ENCODE measurements around the gene GPANK1. TPM values are rescaled to one million over a fixed set of nuclear protein-coding genes. Genes with fewer than 3 reads are reported as not detected.

Gene GPANK1
- total RNA-seq, 1 experiment from 2014 or later: 26.8 TPM

DNA sequence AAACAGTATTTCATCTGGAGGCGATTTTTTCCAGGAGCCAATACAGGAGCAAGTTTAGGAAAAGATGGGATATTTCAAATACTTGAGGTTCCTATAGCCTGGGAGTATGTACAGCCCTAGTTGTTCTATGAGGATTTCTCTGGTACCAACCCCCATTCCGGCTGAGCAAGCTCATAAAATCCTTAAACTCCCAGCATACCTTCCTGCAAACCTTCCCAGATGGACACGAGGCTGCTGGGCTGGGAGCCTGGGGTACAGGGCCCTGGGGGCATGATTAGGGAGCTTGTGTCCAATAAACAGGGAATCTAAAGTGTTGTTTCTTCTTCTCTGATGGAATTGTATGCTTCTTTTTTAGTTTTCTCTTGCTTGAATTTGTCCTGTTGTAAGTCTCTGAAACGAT, 42.8 kb downstream of the GPANK1 start:
- H2BK5ac ChIP-seq (ENCODE audit: insufficient read length, low read length): no peak overlapping the region
- H2BK12ac ChIP-seq (ENCODE audit: insufficient read length, low read depth, low read length): no peak overlapping the region
- H3K9ac ChIP-seq (ENCODE audit: extremely low read depth, insufficient read length, low read length): peak overlapping the region; percentile 91
- H3K27ac ChIP-seq (ENCODE audit: insufficient read length, low read depth, low read length): no peak overlapping the region
- H3K27me3 ChIP-seq (ENCODE audit: insufficient read depth, low read length): no peaks in the 10 kb centered on the region
- Mint-ChIP-seq H3K27me3 (ENCODE audit: low read depth) (no peaks in the 10 kb centered on the region), H3K9me3 (no peaks in the 10 kb centered on the region; a peak in 1 of 5 replicates), H3K4me1 (peaks cover 14 to 16% of the 10 kb centered on the region in 2 experiments), H3K36me3 (ENCODE audit: insufficient read depth in 1 of 3, low read depth in 3 of 3) (peaks cover 53 to 59% (median 59%) of the 10 kb centered on the region in 3 experiments), H3K27ac (peak overlapping the region; percentile 32 to 99 (median 98); a peak in 6 of 7 replicates), H3K4me3 (peak overlapping the region; percentile 93 to 98)
- WGBS (ENCODE audit: extremely low coverage, insufficient read length, low lambda C conversion rate): no CpG with 5 or more reads among the region's 4 CpGs
- peaks cover 3% of the 10 kb centered on the region; the same call in 1 of the 2 replicates for H3K4me1 ChIP-seq (ENCODE audit: insufficient read depth, low read length)
- H3K4me2 ChIP-seq (ENCODE audit: insufficient read depth, insufficient read length, low read length): peak overlapping the region; percentile 92
- no peak overlapping the region for H3K14ac ChIP-seq (ENCODE audit: insufficient read depth, low read length)
- no peak overlapping the region for H3K4ac ChIP-seq (ENCODE audit: low read depth, low read length)
- H2BK15ac ChIP-seq (ENCODE audit: low read depth, low read length): no peak overlapping the region
- H4K5ac ChIP-seq (ENCODE audit: insufficient read length, low read depth, low read length): no peak overlapping the region
- no peak for DNase-seq
- no peaks in the 10 kb centered on the region for H4K20me1 ChIP-seq (ENCODE audit: control insufficient read depth, insufficient read depth, insufficient read length)
- H4K91ac ChIP-seq (ENCODE audit: insufficient read length, low read depth, low read length): no peak overlapping the region
- H4K8ac ChIP-seq (replicated peaks; ENCODE audit: insufficient read length, low read depth, low read length): no peak overlapping the region
- peaks cover 8% of the 10 kb centered on the region for H3K23me2 ChIP-seq (ENCODE audit: insufficient read length, low read depth, low read length, poor library complexity, severe bottlenecking)
- no peak overlapping the region for H2AFZ ChIP-seq (ENCODE audit: low read length)
- no peaks in the 10 kb centered on the region for H3K9me3 ChIP-seq (ENCODE audit: control insufficient read depth, low read depth, low read length)
- H2BK120ac ChIP-seq (ENCODE audit: low read depth, low read length, poor library complexity, severe bottlenecking): no peak overlapping the region
- peaks cover 4% of the 10 kb centered on the region for H3K79me1 ChIP-seq (ENCODE audit: insufficient read depth, low read depth, low read length, poor library complexity, severe bottlenecking)
- no peak overlapping the region for H3K18ac ChIP-seq (ENCODE audit: insufficient read length, low read depth, low read length)
- H3T11ph ChIP-seq (ENCODE audit: low read length): no peak overlapping the region
- TF ChIP-seq, protein P1, sequence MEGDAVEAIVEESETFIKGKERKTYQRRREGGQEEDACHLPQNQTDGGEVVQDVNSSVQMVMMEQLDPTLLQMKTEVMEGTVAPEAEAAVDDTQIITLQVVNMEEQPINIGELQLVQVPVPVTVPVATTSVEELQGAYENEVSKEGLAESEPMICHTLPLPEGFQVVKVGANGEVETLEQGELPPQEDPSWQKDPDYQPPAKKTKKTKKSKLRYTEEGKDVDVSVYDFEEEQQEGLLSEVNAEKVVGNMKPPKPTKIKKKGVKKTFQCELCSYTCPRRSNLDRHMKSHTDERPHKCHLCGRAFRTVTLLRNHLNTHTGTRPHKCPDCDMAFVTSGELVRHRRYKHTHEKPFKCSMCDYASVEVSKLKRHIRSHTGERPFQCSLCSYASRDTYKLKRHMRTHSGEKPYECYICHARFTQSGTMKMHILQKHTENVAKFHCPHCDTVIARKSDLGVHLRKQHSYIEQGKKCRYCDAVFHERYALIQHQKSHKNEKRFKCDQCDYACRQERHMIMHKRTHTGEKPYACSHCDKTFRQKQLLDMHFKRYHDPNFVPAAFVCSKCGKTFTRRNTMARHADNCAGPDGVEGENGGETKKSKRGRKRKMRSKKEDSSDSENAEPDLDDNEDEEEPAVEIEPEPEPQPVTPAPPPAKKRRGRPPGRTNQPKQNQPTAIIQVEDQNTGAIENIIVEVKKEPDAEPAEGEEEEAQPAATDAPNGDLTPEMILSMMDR (conservative IDR thresholded peaks at IDR 0.05): no peak
- no peak overlapping the region for H3K23ac ChIP-seq (ENCODE audit: insufficient read length, low read depth, low read length)
- peaks cover 20% of the 10 kb centered on the region for H3K79me2 ChIP-seq (ENCODE audit: insufficient read depth, low read length)
- H2AK5ac ChIP-seq (ENCODE audit: insufficient read length, low read length): no peak overlapping the region
- H2BK20ac ChIP-seq (ENCODE audit: low read depth, low read length, poor library complexity, severe bottlenecking): no peak overlapping the region
- H3K56ac ChIP-seq (ENCODE audit: insufficient read length, low read depth, low read length): no peak overlapping the region
